Fibroblast of lung (primary cell): ENCODE results near the gene MFAP3.

ENCODE experiments used
- EZH2 ChIP-seq: IDR thresholded peaks from 2 replicates; pipeline ENCODE4 v1.5.1; 2012; ENCODE audit warnings: low read length, control low read depth, mild to moderate bottlenecking; ENCODE audit errors: missing control alignments
- TF ChIP-seq, protein P1 (sequence below), 2 donors: IDR thresholded peaks in 1 of 2; conservative IDR thresholded peaks in 1 of 2; 1 replicate in 1 of 2; 2 replicates in 1 of 2; pipeline ENCODE4 v1.5.1; 2011 to 2012; ENCODE audit warnings: low read length in 2 of 2, control low read depth in 1 of 2, inconsistent platforms in 1 of 2, low read depth in 1 of 2, mild to moderate bottlenecking in 1 of 2

DNA sequence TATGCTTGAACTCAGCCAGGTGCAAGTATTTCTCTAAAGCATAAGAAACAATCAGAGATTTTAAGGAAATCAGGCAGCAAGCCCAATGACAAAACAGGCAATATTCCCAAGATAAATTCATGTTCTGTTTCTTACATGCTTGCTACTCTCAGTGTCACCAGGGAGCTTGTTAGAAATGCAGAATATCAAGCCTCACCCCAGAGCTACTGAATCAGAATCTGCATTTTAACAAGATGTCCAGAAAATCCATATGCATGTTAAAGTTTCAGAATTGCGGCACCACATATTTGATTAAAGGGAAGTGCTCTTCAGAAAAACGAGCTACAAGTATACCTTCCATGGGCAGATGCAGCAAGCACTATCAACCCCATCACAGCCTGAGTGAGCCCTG lies 54.4 kb downstream of the MFAP3 start:
- TF ChIP-seq, protein P1, sequence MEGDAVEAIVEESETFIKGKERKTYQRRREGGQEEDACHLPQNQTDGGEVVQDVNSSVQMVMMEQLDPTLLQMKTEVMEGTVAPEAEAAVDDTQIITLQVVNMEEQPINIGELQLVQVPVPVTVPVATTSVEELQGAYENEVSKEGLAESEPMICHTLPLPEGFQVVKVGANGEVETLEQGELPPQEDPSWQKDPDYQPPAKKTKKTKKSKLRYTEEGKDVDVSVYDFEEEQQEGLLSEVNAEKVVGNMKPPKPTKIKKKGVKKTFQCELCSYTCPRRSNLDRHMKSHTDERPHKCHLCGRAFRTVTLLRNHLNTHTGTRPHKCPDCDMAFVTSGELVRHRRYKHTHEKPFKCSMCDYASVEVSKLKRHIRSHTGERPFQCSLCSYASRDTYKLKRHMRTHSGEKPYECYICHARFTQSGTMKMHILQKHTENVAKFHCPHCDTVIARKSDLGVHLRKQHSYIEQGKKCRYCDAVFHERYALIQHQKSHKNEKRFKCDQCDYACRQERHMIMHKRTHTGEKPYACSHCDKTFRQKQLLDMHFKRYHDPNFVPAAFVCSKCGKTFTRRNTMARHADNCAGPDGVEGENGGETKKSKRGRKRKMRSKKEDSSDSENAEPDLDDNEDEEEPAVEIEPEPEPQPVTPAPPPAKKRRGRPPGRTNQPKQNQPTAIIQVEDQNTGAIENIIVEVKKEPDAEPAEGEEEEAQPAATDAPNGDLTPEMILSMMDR (conservative IDR thresholded peaks at IDR 0.05 in 1 of 2, IDR thresholded peaks at IDR 0.05 in 1 of 2; ENCODE audit: low read depth in 1 of 2, low read length in 2 of 2): no peak
- TF ChIP-seq EZH2: no peak
